ENCODE results near the gene UNG.

- TF ChIP-seq CTCF (IDR thresholded peaks at IDR 0.05) (no peak), POLR2A (IDR thresholded peaks at IDR 0.05) (no peak)
Measured at GRCh38 chr12:109099431-109100020, 2.1 kb downstream of the UNG start.
